ENCODE data around the gene CCNL2. TPM values are rescaled to one million over a fixed set of nuclear protein-coding genes. Genes with fewer than 3 reads are reported as not detected.
A peak's percentile ranks its signal among the peaks of the same experiment; 100 is the strongest.

CCNL2 gene
- total and polyA plus RNA-seq, 2 of the 13 experiments (the other 11 are each of a cell fraction or from before 2014, with no cell fraction given) = 105 to 340 TPM

DNA sequence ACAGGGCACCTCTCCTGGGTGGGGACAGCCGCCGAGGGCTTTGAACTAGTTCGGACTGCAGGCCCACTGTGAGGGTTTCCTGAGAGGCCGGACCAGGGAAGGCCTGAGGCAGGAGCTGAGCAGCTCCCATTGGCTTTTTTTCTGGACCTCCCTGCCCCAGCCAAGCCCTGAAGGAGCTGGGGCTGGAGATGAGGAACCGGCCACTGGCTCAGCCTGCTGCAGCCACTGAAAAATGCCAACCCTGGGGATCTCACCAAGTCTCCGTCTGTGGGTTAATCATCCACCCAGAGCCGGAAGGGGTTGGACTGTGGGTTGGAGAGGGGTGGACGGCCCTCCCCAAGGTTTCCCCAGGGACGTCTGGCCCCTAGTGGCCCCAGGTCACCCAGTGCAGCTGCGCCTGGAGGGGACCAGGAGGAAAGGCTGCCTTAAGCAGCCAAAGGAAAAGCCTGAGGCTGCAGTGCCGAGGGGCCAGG, 38.8 kb upstream of the CCNL2 start (continued):
- TF ChIP-seq, protein P1, sequence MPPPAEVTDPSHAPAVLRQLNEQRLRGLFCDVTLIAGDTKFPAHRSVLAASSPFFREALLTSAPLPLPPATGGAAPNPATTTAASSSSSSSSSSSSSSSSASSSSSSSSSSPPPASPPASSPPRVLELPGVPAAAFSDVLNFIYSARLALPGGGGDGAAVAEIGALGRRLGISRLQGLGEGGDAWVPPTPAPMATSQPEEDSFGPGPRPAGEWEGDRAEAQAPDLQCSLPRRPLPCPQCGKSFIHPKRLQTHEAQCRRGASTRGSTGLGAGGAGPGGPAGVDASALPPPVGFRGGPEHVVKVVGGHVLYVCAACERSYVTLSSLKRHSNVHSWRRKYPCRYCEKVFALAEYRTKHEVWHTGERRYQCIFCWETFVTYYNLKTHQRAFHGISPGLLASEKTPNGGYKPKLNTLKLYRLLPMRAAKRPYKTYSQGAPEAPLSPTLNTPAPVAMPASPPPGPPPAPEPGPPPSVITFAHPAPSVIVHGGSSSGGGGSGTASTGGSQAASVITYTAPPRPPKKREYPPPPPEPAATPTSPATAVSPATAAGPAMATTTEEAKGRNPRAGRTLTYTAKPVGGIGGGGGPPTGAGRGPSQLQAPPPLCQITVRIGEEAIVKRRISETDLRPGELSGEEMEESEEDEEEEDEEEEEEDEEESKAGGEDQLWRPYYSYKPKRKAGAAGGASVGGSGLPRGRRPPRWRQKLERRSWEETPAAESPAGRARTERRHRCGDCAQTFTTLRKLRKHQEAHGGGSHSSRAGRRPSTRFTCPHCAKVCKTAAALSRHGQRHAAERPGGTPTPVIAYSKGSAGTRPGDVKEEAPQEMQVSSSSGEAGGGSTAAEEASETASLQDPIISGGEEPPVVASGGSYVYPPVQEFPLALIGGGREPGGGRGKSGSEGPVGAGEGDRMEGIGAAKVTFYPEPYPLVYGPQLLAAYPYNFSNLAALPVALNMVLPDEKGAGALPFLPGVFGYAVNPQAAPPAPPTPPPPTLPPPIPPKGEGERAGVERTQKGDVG (CRISPR knock-in tag; IDR thresholded peaks at IDR 0.05; ENCODE audit: borderline replicate concordance) = no peak
- TF ChIP-seq HNRNPH1 (optimal IDR thresholded peaks at IDR 0.05; ENCODE audit: low read depth, low read length) = no peak
- TF ChIP-seq KDM4B (CRISPR knock-in tag; IDR thresholded peaks at IDR 0.05) = peak; percentile 59; the same call in 1 of the 2 replicates
- TF ChIP-seq, protein P2, sequence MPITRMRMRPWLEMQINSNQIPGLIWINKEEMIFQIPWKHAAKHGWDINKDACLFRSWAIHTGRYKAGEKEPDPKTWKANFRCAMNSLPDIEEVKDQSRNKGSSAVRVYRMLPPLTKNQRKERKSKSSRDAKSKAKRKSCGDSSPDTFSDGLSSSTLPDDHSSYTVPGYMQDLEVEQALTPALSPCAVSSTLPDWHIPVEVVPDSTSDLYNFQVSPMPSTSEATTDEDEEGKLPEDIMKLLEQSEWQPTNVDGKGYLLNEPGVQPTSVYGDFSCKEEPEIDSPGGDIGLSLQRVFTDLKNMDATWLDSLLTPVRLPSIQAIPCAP (CRISPR knock-in tag; IDR thresholded peaks at IDR 0.05; ENCODE audit: low read depth) = no peak
- TF ChIP-seq, protein P3, sequence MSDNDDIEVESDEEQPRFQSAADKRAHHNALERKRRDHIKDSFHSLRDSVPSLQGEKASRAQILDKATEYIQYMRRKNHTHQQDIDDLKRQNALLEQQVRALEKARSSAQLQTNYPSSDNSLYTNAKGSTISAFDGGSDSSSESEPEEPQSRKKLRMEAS (IDR thresholded peaks at IDR 0.05) = no peak
- TF ChIP-seq FOXJ3 (CRISPR knock-in tag; IDR thresholded peaks at IDR 0.05; ENCODE audit: borderline replicate concordance) = no peak
- TF ChIP-seq, protein P4, sequence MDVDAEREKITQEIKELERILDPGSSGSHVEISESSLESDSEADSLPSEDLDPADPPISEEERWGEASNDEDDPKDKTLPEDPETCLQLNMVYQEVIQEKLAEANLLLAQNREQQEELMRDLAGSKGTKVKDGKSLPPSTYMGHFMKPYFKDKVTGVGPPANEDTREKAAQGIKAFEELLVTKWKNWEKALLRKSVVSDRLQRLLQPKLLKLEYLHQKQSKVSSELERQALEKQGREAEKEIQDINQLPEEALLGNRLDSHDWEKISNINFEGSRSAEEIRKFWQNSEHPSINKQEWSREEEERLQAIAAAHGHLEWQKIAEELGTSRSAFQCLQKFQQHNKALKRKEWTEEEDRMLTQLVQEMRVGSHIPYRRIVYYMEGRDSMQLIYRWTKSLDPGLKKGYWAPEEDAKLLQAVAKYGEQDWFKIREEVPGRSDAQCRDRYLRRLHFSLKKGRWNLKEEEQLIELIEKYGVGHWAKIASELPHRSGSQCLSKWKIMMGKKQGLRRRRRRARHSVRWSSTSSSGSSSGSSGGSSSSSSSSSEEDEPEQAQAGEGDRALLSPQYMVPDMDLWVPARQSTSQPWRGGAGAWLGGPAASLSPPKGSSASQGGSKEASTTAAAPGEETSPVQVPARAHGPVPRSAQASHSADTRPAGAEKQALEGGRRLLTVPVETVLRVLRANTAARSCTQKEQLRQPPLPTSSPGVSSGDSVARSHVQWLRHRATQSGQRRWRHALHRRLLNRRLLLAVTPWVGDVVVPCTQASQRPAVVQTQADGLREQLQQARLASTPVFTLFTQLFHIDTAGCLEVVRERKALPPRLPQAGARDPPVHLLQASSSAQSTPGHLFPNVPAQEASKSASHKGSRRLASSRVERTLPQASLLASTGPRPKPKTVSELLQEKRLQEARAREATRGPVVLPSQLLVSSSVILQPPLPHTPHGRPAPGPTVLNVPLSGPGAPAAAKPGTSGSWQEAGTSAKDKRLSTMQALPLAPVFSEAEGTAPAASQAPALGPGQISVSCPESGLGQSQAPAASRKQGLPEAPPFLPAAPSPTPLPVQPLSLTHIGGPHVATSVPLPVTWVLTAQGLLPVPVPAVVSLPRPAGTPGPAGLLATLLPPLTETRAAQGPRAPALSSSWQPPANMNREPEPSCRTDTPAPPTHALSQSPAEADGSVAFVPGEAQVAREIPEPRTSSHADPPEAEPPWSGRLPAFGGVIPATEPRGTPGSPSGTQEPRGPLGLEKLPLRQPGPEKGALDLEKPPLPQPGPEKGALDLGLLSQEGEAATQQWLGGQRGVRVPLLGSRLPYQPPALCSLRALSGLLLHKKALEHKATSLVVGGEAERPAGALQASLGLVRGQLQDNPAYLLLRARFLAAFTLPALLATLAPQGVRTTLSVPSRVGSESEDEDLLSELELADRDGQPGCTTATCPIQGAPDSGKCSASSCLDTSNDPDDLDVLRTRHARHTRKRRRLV (CRISPR knock-in tag; IDR thresholded peaks at IDR 0.05) = no peak; the same call in 1 of the 2 replicates
- TF ChIP-seq ATF7 (IDR thresholded peaks at IDR 0.05) = no peak
- TF ChIP-seq ATF7 (CRISPR knock-in tag; IDR thresholded peaks at IDR 0.05) = no peak
- TF ChIP-seq ZNF431 (CRISPR knock-in tag; IDR thresholded peaks at IDR 0.05; ENCODE audit: borderline replicate concordance, low read depth) = no peak
- no peak for TF ChIP-seq ZNF816 (CRISPR knock-in tag; IDR thresholded peaks at IDR 0.05; ENCODE audit: borderline replicate concordance)
- TF ChIP-seq NCOA5 (CRISPR knock-in tag; IDR thresholded peaks at IDR 0.05) = no peak
- no peak for TF ChIP-seq TP53 (CRISPR knock-in tag; conservative IDR thresholded peaks at IDR 0.05)
- no peak for TF ChIP-seq THYN1 (CRISPR knock-in tag; IDR thresholded peaks at IDR 0.05; ENCODE audit: borderline replicate concordance, low read depth)
- TF ChIP-seq KDM6A (CRISPR knock-in tag; IDR thresholded peaks at IDR 0.05; ENCODE audit: low read depth) = 0 out of 2 replicates have a peak, but pooled peaks have one; percentile 34
- TF ChIP-seq NFKB2 (CRISPR knock-in tag; IDR thresholded peaks at IDR 0.05; ENCODE audit: borderline replicate concordance) = no peak
- TF ChIP-seq ZNF619 (CRISPR knock-in tag; IDR thresholded peaks at IDR 0.05) = 0 out of 2 replicates have a peak, but pooled peaks have one; percentile 46
- TF ChIP-seq ZFP36L1 (CRISPR knock-in tag; IDR thresholded peaks at IDR 0.05) = peak; percentile 86; the same call in 1 of the 2 replicates
- TF ChIP-seq ZNF232 (CRISPR knock-in tag; IDR thresholded peaks at IDR 0.05; ENCODE audit: borderline replicate concordance) = no peak
- TF ChIP-seq, protein P5, sequence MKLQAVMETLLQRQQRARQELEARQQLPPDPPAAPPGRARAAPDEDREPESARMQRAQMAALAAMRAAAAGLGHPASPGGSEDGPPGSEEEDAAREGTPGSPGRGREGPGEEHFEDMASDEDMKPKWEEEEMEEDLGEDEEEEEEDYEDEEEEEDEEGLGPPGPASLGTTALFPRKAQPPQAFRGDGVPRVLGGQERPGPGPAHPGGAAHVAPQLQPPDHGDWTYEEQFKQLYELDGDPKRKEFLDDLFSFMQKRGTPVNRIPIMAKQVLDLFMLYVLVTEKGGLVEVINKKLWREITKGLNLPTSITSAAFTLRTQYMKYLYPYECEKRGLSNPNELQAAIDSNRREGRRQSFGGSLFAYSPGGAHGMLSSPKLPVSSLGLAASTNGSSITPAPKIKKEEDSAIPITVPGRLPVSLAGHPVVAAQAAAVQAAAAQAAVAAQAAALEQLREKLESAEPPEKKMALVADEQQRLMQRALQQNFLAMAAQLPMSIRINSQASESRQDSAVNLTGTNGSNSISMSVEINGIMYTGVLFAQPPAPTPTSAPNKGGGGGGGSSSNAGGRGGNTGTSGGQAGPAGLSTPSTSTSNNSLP (IDR thresholded peaks at IDR 0.05; ENCODE audit: low read depth, low read length) = no peak
